Kidney (tissue), 14 donors: Measurements from ENCODE around the gene APOA4. TPM values are rescaled to one million over a fixed set of nuclear protein-coding genes. Genes with fewer than 3 reads are reported as not detected.

ENCODE experiments used
- DNase-seq, 5 donors: peaks; one replicate each; pipeline ENCODE4 v3.0.0-alpha.2; 2013 to 2020
- FAIRE-seq: peaks from 2 replicates; lab custom pipeline; 2012; peaks lifted over from hg19 to GRCh38; lab: Jason Lieb, UNC
- H3K27ac ChIP-seq, 2 donors: one replicate each; pipeline ENCODE4 v1.7.0; 2013; ENCODE audit warnings: low read depth in 2 of 2, low read length in 2 of 2, inconsistent platforms in 1 of 2
- H3K27me3 ChIP-seq: one replicate; pipeline ENCODE4 v1.7.1; 2013; ENCODE audit warnings: low read length, inconsistent platforms; ENCODE audit not compliant: control insufficient read depth, insufficient read depth
- H3K36me3 ChIP-seq, 3 donors: one replicate each; pipeline versions ENCODE4 v1.7.0 to v1.7.1; 2013; ENCODE audit warnings: low read length in 3 of 3, control low read depth in 1 of 3, inconsistent platforms in 1 of 3; ENCODE audit not compliant: insufficient read depth in 3 of 3, control insufficient read depth in 2 of 3
- H3K4me1 ChIP-seq, 3 donors: one replicate each; pipeline versions ENCODE4 v1.7.0 to v1.7.1; 2013; ENCODE audit warnings: low read length in 3 of 3, inconsistent platforms in 1 of 3, low read depth in 1 of 3; ENCODE audit not compliant: control insufficient read depth in 2 of 3, insufficient read depth in 2 of 3
- H3K4me3 ChIP-seq, 3 donors: one replicate each; pipeline versions ENCODE4 v1.7.0 to v1.8.1; 2013; ENCODE audit warnings: low read length in 3 of 3, control low read depth in 1 of 3, inconsistent platforms in 1 of 3
- H3K9ac ChIP-seq, 3 donors: one replicate each; pipeline versions ENCODE4 v1.7.0 to v1.7.1; 2013; ENCODE audit warnings: low read length in 3 of 3, control low read depth in 1 of 3, inconsistent platforms in 1 of 3
- H3K9me3 ChIP-seq, 3 donors: one replicate each; pipeline versions ENCODE4 v1.7.0 to v1.7.1; 2013; ENCODE audit warnings: low read length in 3 of 3, control low read depth in 1 of 3, inconsistent platforms in 1 of 3; ENCODE audit not compliant: control insufficient read depth in 2 of 3, insufficient read depth in 1 of 3
- CTCF ChIP-seq: IDR thresholded peaks from 3 replicates; pipeline ENCODE4 v1.5.1; 2012; ENCODE audit warnings: mild to moderate bottlenecking, moderate library complexity, borderline replicate concordance; ENCODE audit not compliant: insufficient read depth; ENCODE audit errors: extremely low read depth
- intact Hi-C: fragments of 100-400 bp; cut with DNase I; formaldehyde crosslinking; loops from one replicate; pipeline ENCODE4 v1.11.1; 2022
- polyA plus RNA-seq: library from polyadenylated mRNA; stranded (reverse); fragments of 350-450 nt; fragmentation: Illumina TruSeq; extraction: RNeasy Lipid Tissue Mini Kit (QIAGEN cat#74804); gene quantifications from one replicate; pipeline ENCODE4 v1.2.3, GENCODE V29; 2014; ENCODE audit warnings: low read depth, low replicate concordance; ENCODE audit not compliant: insufficient read depth
- total RNA-seq: library from RNA; stranded (reverse); fragmentation: NEBNext Ultra II Directional; extraction: Animal tissue kit (Norgen Biotek cat#: 25700); gene quantifications from one replicate; pipeline ENCODE4 v1.2.1, GENCODE V29; 2021
- donor health status: control.
- donor health status: control.
- donor health status: control.
- donor health status: control.
- donor health status: control.
- donor health status: DM: yes; HTN: yes; CAD: no.
- donor health status: Normal renal cell carcinoma (clear cell type).

The APOA4 gene
- total and polyA plus RNA-seq, 2 donors from 2014 or later = 0.80 TPM; not detected in 1

GRCh38 chr11:116821050-116821918, 1.8 kb downstream of the APOA4 start:
- Histone ChIP-seq H3K9ac (no peak overlapping the region), H3K4me3 (no peak overlapping the region), H3K27ac (no peak overlapping the region), H3K4me1 (no peaks in the 10 kb centered on the region), H3K27me3 (no peaks in the 10 kb centered on the region), H3K9me3 (no peaks in the 10 kb centered on the region), H3K36me3 (no peaks in the 10 kb centered on the region)
- FAIRE-seq (no peak), DNase-seq (no peak)
- intact Hi-C loops = no loop called here
- no peak for TF ChIP-seq CTCF

- no peaks in the 10 kb centered on the region for H3K4me1 ChIP-seq
- FAIRE-seq (no peak), DNase-seq (no peak)
- H3K9me3 ChIP-seq = no peaks in the 10 kb centered on the region
- no peak for TF ChIP-seq CTCF
- H3K27ac ChIP-seq = no peak overlapping the region
- H3K27me3 ChIP-seq = no peaks in the 10 kb centered on the region
- H3K4me3 ChIP-seq = no peak overlapping the region
- no peak overlapping the region for H3K9ac ChIP-seq
- H3K36me3 ChIP-seq = no peaks in the 10 kb centered on the region
- intact Hi-C loops = no loop called here
These were observed 4.1 kb downstream of the APOA4 start for GRCh38 chr11:116819049-116819448.

GRCh38 chr11:116814502-116814901, 8.6 kb downstream of the APOA4 start:
- H3K4me3 ChIP-seq = no peak overlapping the region
- H3K36me3 ChIP-seq = no peaks in the 10 kb centered on the region
- H3K9ac ChIP-seq = no peak overlapping the region
- H3K4me1 ChIP-seq = no peaks in the 10 kb centered on the region
- no peak for FAIRE-seq
- DNase-seq = no peak
- no peak overlapping the region for H3K27ac ChIP-seq
- TF ChIP-seq CTCF = no peak
- intact Hi-C loops = no loop called here
- H3K9me3 ChIP-seq = no peaks in the 10 kb centered on the region
- no peaks in the 10 kb centered on the region for H3K27me3 ChIP-seq
